WTC11 (cell line): Measurements from ENCODE around the gene ACKR3. TPM values are rescaled to one million over a fixed set of nuclear protein-coding genes. Genes with fewer than 3 reads are reported as not detected.
A peak's percentile ranks its signal among the peaks of the same experiment; 100 is the strongest.

Experiments used
- ATAC-seq: fragments of 200-7000 bp; cut with Tn5 transposase; 2 replicates; pipeline ENCODE4 v1.10.0; 2021; ENCODE audit warnings: mild to moderate bottlenecking, moderate library complexity
- CTCF ChIA-PET: fragments of 300-600 bp; sonication (Branson Sonifier 250); formaldehyde crosslinking; loops from one replicate; lab custom pipeline; 2021; ENCODE audit warnings: antibody characterized with exemption; lab: Charles Lee
- POLR2A ChIA-PET: fragments of 350-600 bp; sonication (Branson Sonifier 250); formaldehyde crosslinking; loops from one replicate; lab custom pipeline; 2021; ENCODE audit warnings: antibody characterized with exemption; lab: Charles Lee
- DNase-seq: peaks from one replicate; pipeline ENCODE4 v3.0.0; 2021; ENCODE audit warnings: low spot score
- H3K27ac Mint-ChIP-seq: 2 replicates; pipeline ENCODE4 v1.8.0; 2021; ENCODE audit warnings: mixed read lengths
- H3K27me3 Mint-ChIP-seq: 2 replicates; pipeline ENCODE4 v1.8.0; 2021; ENCODE audit warnings: low read depth, mild to moderate bottlenecking, moderate library complexity, mixed read lengths
- H3K36me3 Mint-ChIP-seq: 2 replicates; pipeline ENCODE4 v1.8.0; 2021; ENCODE audit warnings: mixed read lengths
- H3K4me1 Mint-ChIP-seq: 2 replicates; pipeline ENCODE4 v1.8.0; 2022; ENCODE audit warnings: mixed read lengths
- H3K4me3 Mint-ChIP-seq: 2 replicates; pipeline ENCODE4 v1.8.0; 2021; ENCODE audit warnings: mild to moderate bottlenecking, moderate library complexity, mixed read lengths
- H3K9me3 Mint-ChIP-seq: 2 replicates; pipeline ENCODE4 v1.8.0; 2021; ENCODE audit warnings: mixed read lengths
- CBFB ChIP-seq: sonication (generic); formaldehyde crosslinking; IDR thresholded peaks from 2 replicates; pipeline ENCODE4 v1.8.1; 2022; ENCODE audit warnings: mild to moderate bottlenecking, low read depth, missing genetic modification reagents
- CDX4 ChIP-seq: fragments of 250-450 bp; sonication (Bioruptor Pico); IDR thresholded peaks from 2 replicates; pipeline ENCODE4 v1.9.0; 2021; ENCODE audit warnings: moderate library complexity, mild to moderate bottlenecking, inconsistent platforms, borderline replicate concordance
- CTCF ChIP-seq: fragments of 200-600 bp; IDR thresholded peaks from 2 replicates; pipeline ENCODE4 v1.8.0; 2022; ENCODE audit warnings: antibody characterized with exemption
- ELF4 ChIP-seq: sonication (generic); formaldehyde crosslinking; IDR thresholded peaks from 2 replicates; pipeline ENCODE4 v1.8.1; 2022; ENCODE audit warnings: low read depth, mild to moderate bottlenecking, moderate library complexity, missing genetic modification reagents
- EMX1 ChIP-seq: fragments of 250-450 bp; sonication (Bioruptor Pico); IDR thresholded peaks from 2 replicates; pipeline ENCODE4 v1.8.0; 2021; ENCODE audit warnings: mild to moderate bottlenecking
- ESRRA ChIP-seq: sonication (generic); formaldehyde crosslinking; IDR thresholded peaks from 2 replicates; pipeline ENCODE4 v1.8.1; 2022; ENCODE audit warnings: mild to moderate bottlenecking, missing genetic modification reagents, borderline replicate concordance
- ETV6 ChIP-seq: sonication (generic); formaldehyde crosslinking; IDR thresholded peaks from 2 replicates; pipeline ENCODE4 v1.8.1; 2022; ENCODE audit warnings: mild to moderate bottlenecking, missing genetic modification reagents
- FOXK1 ChIP-seq: sonication (generic); formaldehyde crosslinking; IDR thresholded peaks from 2 replicates; pipeline ENCODE4 v1.8.0; 2022; ENCODE audit warnings: mild to moderate bottlenecking, moderate library complexity, missing genetic modification reagents
- GABPB1 ChIP-seq: sonication (generic); formaldehyde crosslinking; IDR thresholded peaks from 2 replicates; pipeline ENCODE4 v1.8.1; 2023; ENCODE audit warnings: mild to moderate bottlenecking, missing genetic modification reagents
- GRHL2 ChIP-seq: fragments of 250-450 bp; sonication (Bioruptor Pico); IDR thresholded peaks from 2 replicates; pipeline ENCODE4 v1.8.0; 2022; ENCODE audit warnings: mild to moderate bottlenecking, moderate library complexity; ENCODE audit not compliant: insufficient replicate concordance, severe bottlenecking
- IRF2 ChIP-seq: sonication (generic); formaldehyde crosslinking; IDR thresholded peaks from 2 replicates; pipeline ENCODE4 v1.8.0; 2022; ENCODE audit warnings: low read depth, missing genetic modification reagents, borderline replicate concordance
- JUN ChIP-seq: sonication (generic); formaldehyde crosslinking; IDR thresholded peaks from 2 replicates; pipeline ENCODE4 v1.8.0; 2023; ENCODE audit warnings: mild to moderate bottlenecking, missing genetic modification reagents
- MAX ChIP-seq: sonication (generic); formaldehyde crosslinking; IDR thresholded peaks from 2 replicates; pipeline ENCODE4 v1.8.0; 2022; ENCODE audit warnings: mild to moderate bottlenecking, missing genetic modification reagents
- MLX ChIP-seq: sonication (generic); formaldehyde crosslinking; IDR thresholded peaks from 2 replicates; pipeline ENCODE4 v1.8.1; 2023; ENCODE audit warnings: mild to moderate bottlenecking, missing genetic modification reagents, moderate library complexity
- NFATC4 ChIP-seq: fragments of 250-450 bp; sonication (Bioruptor Pico); IDR thresholded peaks from 2 replicates; pipeline ENCODE4 v1.9.0; 2021; ENCODE audit warnings: mild to moderate bottlenecking
- NFYB ChIP-seq: sonication (generic); formaldehyde crosslinking; conservative IDR thresholded peaks from 2 replicates; pipeline ENCODE4 v1.8.0; 2022; ENCODE audit warnings: low read depth, missing genetic modification reagents
- NR1H2 ChIP-seq: sonication (generic); formaldehyde crosslinking; IDR thresholded peaks from 2 replicates; pipeline ENCODE4 v1.9.0; 2021; ENCODE audit warnings: mild to moderate bottlenecking, moderate library complexity, missing genetic modification reagents
- NR2C2 ChIP-seq: sonication (generic); formaldehyde crosslinking; IDR thresholded peaks from 2 replicates; pipeline ENCODE4 v1.8.0; 2022; ENCODE audit warnings: mild to moderate bottlenecking, missing genetic modification reagents
- PRRX2 ChIP-seq: fragments of 250-450 bp; sonication (Bioruptor Pico); IDR thresholded peaks from 2 replicates; pipeline ENCODE4 v1.8.0; 2021; ENCODE audit warnings: mild to moderate bottlenecking
- SMAD3 ChIP-seq: sonication (generic); formaldehyde crosslinking; IDR thresholded peaks from 2 replicates; pipeline ENCODE4 v1.8.0; 2022; ENCODE audit warnings: missing genetic modification reagents, mild to moderate bottlenecking, borderline replicate concordance
- SMAD4 ChIP-seq: sonication (generic); formaldehyde crosslinking; IDR thresholded peaks from 2 replicates; pipeline ENCODE4 v1.8.0; 2022; ENCODE audit warnings: mild to moderate bottlenecking, missing genetic modification reagents
- SOX15 ChIP-seq: fragments of 250-450 bp; sonication (Bioruptor Pico); IDR thresholded peaks from 2 replicates; pipeline ENCODE4 v1.9.0; 2021; ENCODE audit warnings: mild to moderate bottlenecking
- SP1 ChIP-seq: sonication (generic); formaldehyde crosslinking; conservative IDR thresholded peaks from 2 replicates; pipeline ENCODE4 v1.8.1; 2022; ENCODE audit warnings: missing genetic modification reagents
- TEAD4 ChIP-seq: sonication (generic); formaldehyde crosslinking; IDR thresholded peaks from 2 replicates; pipeline ENCODE4 v1.8.0; 2022; ENCODE audit warnings: mild to moderate bottlenecking, missing genetic modification reagents
- ZBTB43 ChIP-seq: sonication (generic); formaldehyde crosslinking; IDR thresholded peaks from 2 replicates; pipeline ENCODE4 v1.8.1; 2023; ENCODE audit warnings: mild to moderate bottlenecking, missing genetic modification reagents
- total RNA-seq: library from RNA; stranded (reverse); gene quantifications from 3 replicates; pipeline ENCODE4 v1.2.3, GENCODE V29; 2021
- TF ChIP-seq, protein P1 (sequence below): sonication (generic); formaldehyde crosslinking; IDR thresholded peaks from 2 replicates; pipeline ENCODE4 v1.8.1; 2023; ENCODE audit warnings: mild to moderate bottlenecking, missing genetic modification reagents, moderate library complexity
- TF ChIP-seq, protein P2 (sequence below): sonication (generic); formaldehyde crosslinking; IDR thresholded peaks from 2 replicates; pipeline ENCODE4 v1.8.1; 2022; ENCODE audit warnings: mild to moderate bottlenecking, missing genetic modification reagents, moderate library complexity, borderline replicate concordance

The ACKR3 gene
- total RNA-seq, 1 experiment from 2014 or later, result 1.3 TPM

GRCh38 chr2:236536727-236537398 is 32.8 kb upstream of the ACKR3 start:
- no peak overlapping the region for H3K27ac Mint-ChIP-seq
- CTCF ChIA-PET, result interaction anchor here (1.0 to 2.8 kb wide), 2 partner anchors 10 to 24 kb away, joined by 3 to 8 read pairs; no protein-coding TSS in a partner anchor
- no peaks in the 10 kb centered on the region for H3K9me3 Mint-ChIP-seq
- no peak overlapping the region for H3K4me3 Mint-ChIP-seq
- no peak for DNase-seq
- peak; percentile 41 for ATAC-seq
- TF ChIP-seq, protein P1, sequence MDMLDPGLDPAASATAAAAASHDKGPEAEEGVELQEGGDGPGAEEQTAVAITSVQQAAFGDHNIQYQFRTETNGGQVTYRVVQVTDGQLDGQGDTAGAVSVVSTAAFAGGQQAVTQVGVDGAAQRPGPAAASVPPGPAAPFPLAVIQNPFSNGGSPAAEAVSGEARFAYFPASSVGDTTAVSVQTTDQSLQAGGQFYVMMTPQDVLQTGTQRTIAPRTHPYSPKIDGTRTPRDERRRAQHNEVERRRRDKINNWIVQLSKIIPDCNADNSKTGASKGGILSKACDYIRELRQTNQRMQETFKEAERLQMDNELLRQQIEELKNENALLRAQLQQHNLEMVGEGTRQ (CRISPR knock-in tag), result no peak
- TF ChIP-seq MAX (CRISPR knock-in tag), result no peak
- TF ChIP-seq MLX (CRISPR knock-in tag), result no peak
- no peak for TF ChIP-seq CTCF
- no peak for TF ChIP-seq TEAD4 (CRISPR knock-in tag)
- no peak for TF ChIP-seq NFYB (CRISPR knock-in tag)
- TF ChIP-seq SP1 (CRISPR knock-in tag), result no peak
- TF ChIP-seq JUN, result no peak
- TF ChIP-seq ZBTB43 (CRISPR knock-in tag), result no peak
- TF ChIP-seq SOX15 (CRISPR knock-in tag), result no peak
- no peak for TF ChIP-seq EMX1 (CRISPR knock-in tag)
- no peak for TF ChIP-seq SMAD3 (CRISPR knock-in tag)
- TF ChIP-seq ETV6 (CRISPR knock-in tag), result no peak
- no peak for TF ChIP-seq ELF4 (CRISPR knock-in tag)
- no peak for TF ChIP-seq NR1H2 (CRISPR knock-in tag)
- TF ChIP-seq NR2C2 (CRISPR knock-in tag), result no peak
- no peak for TF ChIP-seq SMAD4
- TF ChIP-seq CBFB (CRISPR knock-in tag), result no peak
- TF ChIP-seq ESRRA (CRISPR knock-in tag), result no peak
- TF ChIP-seq, protein P2, sequence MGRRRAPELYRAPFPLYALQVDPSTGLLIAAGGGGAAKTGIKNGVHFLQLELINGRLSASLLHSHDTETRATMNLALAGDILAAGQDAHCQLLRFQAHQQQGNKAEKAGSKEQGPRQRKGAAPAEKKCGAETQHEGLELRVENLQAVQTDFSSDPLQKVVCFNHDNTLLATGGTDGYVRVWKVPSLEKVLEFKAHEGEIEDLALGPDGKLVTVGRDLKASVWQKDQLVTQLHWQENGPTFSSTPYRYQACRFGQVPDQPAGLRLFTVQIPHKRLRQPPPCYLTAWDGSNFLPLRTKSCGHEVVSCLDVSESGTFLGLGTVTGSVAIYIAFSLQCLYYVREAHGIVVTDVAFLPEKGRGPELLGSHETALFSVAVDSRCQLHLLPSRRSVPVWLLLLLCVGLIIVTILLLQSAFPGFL (CRISPR knock-in tag), result no peak
- H3K4me1 Mint-ChIP-seq, result peaks cover 3% of the 10 kb centered on the region; the same call in 1 of the 2 replicates
- no peaks in the 10 kb centered on the region for H3K36me3 Mint-ChIP-seq
- POLR2A ChIA-PET, result no interaction called here
- H3K27me3 Mint-ChIP-seq, result no peaks in the 10 kb centered on the region

DNA sequence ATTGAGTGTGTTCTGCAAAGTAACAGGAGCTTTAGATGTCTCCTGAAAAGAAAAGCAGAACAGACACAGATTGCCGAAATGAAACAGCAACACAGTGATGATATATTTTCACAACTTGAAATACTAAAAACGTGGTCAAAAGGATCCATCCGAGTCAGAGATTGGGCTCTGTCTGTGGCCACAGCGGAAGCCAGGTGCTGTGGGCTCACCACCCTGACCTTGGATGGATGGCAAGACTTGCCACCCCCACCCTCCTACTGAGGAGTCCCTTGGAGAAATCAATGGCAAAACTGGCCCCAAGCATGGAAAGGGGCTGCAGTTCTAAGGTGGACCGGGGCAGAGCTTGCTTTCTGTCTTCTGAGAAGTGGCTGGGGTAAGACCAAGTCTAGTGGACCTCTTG is 31.4 kb upstream of the ACKR3 start:
- no peak for DNase-seq
- Mint-ChIP-seq H3K4me1 (peaks cover 3% of the 10 kb centered on the region; the same call in 1 of the 2 replicates), H3K27ac (no peak overlapping the region), H3K9me3 (no peaks in the 10 kb centered on the region), H3K27me3 (no peaks in the 10 kb centered on the region), H3K36me3 (no peaks in the 10 kb centered on the region), H3K4me3 (no peak overlapping the region)
- ChIA-PET CTCF (interaction anchor here (0.7 kb wide), 1 partner anchor 24 kb away, joined by 3 read pairs; no protein-coding TSS in a partner anchor), POLR2A (no interaction called here)
- no peak for ATAC-seq
- TF ChIP-seq NR1H2 (CRISPR knock-in tag) (no peak), FOXK1 (CRISPR knock-in tag) (no peak), SOX15 (CRISPR knock-in tag) (no peak), CDX4 (CRISPR knock-in tag) (no peak), PRRX2 (no peak), JUN (no peak), IRF2 (no peak), ETV6 (CRISPR knock-in tag) (no peak), MAX (CRISPR knock-in tag) (no peak), GABPB1 (CRISPR knock-in tag) (no peak), GRHL2 (CRISPR knock-in tag) (no peak), NFATC4 (CRISPR knock-in tag) (no peak)
- TF ChIP-seq, protein P2 (CRISPR knock-in tag), result no peak
